CD14-positive monocyte (primary cell): ENCODE data around the gene TOMM6. TPM values are rescaled to one million over a fixed set of nuclear protein-coding genes. Genes with fewer than 3 reads are reported as not detected.

ENCODE experiments used
- DNase-seq, 3 donors: peaks; one replicate each; pipeline ENCODE4 v3.0.0-alpha.2; 2011 to 2022
- H2AFZ ChIP-seq: 2 replicates; pipeline ENCODE4 v1.6.0; 2012; ENCODE audit warnings: mild to moderate bottlenecking, low read depth, low read length, inconsistent platforms; ENCODE audit not compliant: insufficient read depth, poor library complexity, severe bottlenecking
- H3K27ac ChIP-seq, 2 donors: 1 replicate in 1 of 2; 2 replicates in 1 of 2; pipeline ENCODE4 v1.5.1; 2012 to 2013; ENCODE audit warnings: low read length in 2 of 2, control low read depth in 1 of 2, inconsistent platforms in 1 of 2, low read depth in 1 of 2, mild to moderate bottlenecking in 1 of 2
- H3K27me3 ChIP-seq, 2 donors: one replicate each; pipeline versions ENCODE4 v1.6.0 to v1.6.1; 2011 to 2013; ENCODE audit warnings: low read length in 2 of 2; ENCODE audit not compliant: control insufficient read depth in 2 of 2, insufficient read depth in 2 of 2
- H3K36me3 ChIP-seq, 2 donors: replicated peaks in 1 of 2; 1 replicate in 1 of 2; 2 replicates in 1 of 2; pipeline versions ENCODE4 v1.5.1 to v1.6.1; 2012 to 2013; ENCODE audit warnings: low read length in 2 of 2, control low read depth in 1 of 2, inconsistent platforms in 1 of 2, mild to moderate bottlenecking in 1 of 2; ENCODE audit not compliant: insufficient read depth in 2 of 2, control insufficient read depth in 1 of 2
- H3K4me1 ChIP-seq, 2 donors: 1 replicate in 1 of 2; 2 replicates in 1 of 2; pipeline versions ENCODE4 v1.5.1 to v1.6.1; 2012 to 2013; ENCODE audit warnings: low read length in 2 of 2, control low read depth in 1 of 2, inconsistent platforms in 1 of 2, mild to moderate bottlenecking in 1 of 2, moderate library complexity in 1 of 2; ENCODE audit not compliant: insufficient read depth in 2 of 2, control insufficient read depth in 1 of 2
- H3K4me2 ChIP-seq: replicated peaks from 2 replicates; pipeline ENCODE3; 2012; ENCODE audit warnings: low read length, moderate library complexity, mild to moderate bottlenecking; ENCODE audit not compliant: poor library complexity, severe bottlenecking; ENCODE audit errors: extremely low read depth
- H3K4me3 ChIP-seq, 3 experiments: fragments of 200-600 bp in 1 of 3; sonication (generic) in 1 of 3; replicated peaks in 1 of 3; 1 replicate in 2 of 3; 2 replicates in 1 of 3; pipeline ENCODE4 v1.5.1; 2011 to 2013; ENCODE audit warnings: low read length in 3 of 3, mild to moderate bottlenecking in 3 of 3, control low read depth in 2 of 3, low read depth in 2 of 3, inconsistent platforms in 1 of 3, moderate library complexity in 1 of 3
- H3K79me2 ChIP-seq: 2 replicates; pipeline ENCODE4 v1.6.0; 2012; ENCODE audit warnings: mild to moderate bottlenecking, control low read depth, inconsistent platforms, low read length, moderate library complexity; ENCODE audit not compliant: insufficient read depth
- H3K9ac ChIP-seq: 2 replicates; pipeline ENCODE4 v1.6.0; 2017; ENCODE audit warnings: low read length, mild to moderate bottlenecking; ENCODE audit not compliant: insufficient read depth, poor library complexity, severe bottlenecking
- H3K9me3 ChIP-seq, 2 donors: replicated peaks in 1 of 2; 1 replicate in 1 of 2; 2 replicates in 1 of 2; pipeline versions ENCODE4 v1.5.1 to v1.6.1; 2012 to 2013; ENCODE audit warnings: low read length in 2 of 2, control low read depth in 1 of 2; ENCODE audit not compliant: control insufficient read depth in 1 of 2, insufficient read depth in 1 of 2
- H4K20me1 ChIP-seq: 2 replicates; pipeline ENCODE4 v1.6.0; 2012; ENCODE audit warnings: mild to moderate bottlenecking, low read length, control low read depth, moderate library complexity; ENCODE audit not compliant: insufficient read depth
- H3K27ac Mint-ChIP-seq, 7 donors: one replicate each; pipeline ENCODE4 v1.8.0; 2020; ENCODE audit warnings: mild to moderate bottlenecking in 7 of 7, mixed read lengths in 7 of 7, moderate library complexity in 6 of 7, inconsistent platforms in 2 of 7
- H3K27me3 Mint-ChIP-seq, 3 donors: one replicate each; pipeline ENCODE4 v1.8.0; 2021 to 2022; ENCODE audit warnings: low read depth in 3 of 3, mild to moderate bottlenecking in 3 of 3, mixed read lengths in 3 of 3, moderate library complexity in 3 of 3, inconsistent platforms in 1 of 3
- H3K36me3 Mint-ChIP-seq, 2 donors: one replicate each; pipeline ENCODE4 v1.8.0; 2020; ENCODE audit warnings: mixed read lengths in 2 of 2, inconsistent platforms in 1 of 2, mild to moderate bottlenecking in 1 of 2
- H3K4me1 Mint-ChIP-seq: one replicate; pipeline ENCODE4 v1.8.0; 2020; ENCODE audit warnings: mild to moderate bottlenecking, mixed read lengths
- H3K4me3 Mint-ChIP-seq, 2 donors: one replicate each; pipeline ENCODE4 v1.8.0; 2020; ENCODE audit warnings: mild to moderate bottlenecking in 2 of 2, mixed read lengths in 2 of 2, moderate library complexity in 1 of 2
- H3K9me3 Mint-ChIP-seq, 7 donors: one replicate each; pipeline ENCODE4 v1.8.0; 2020 to 2022; ENCODE audit warnings: mixed read lengths in 7 of 7, mild to moderate bottlenecking in 6 of 7, moderate library complexity in 6 of 7, inconsistent platforms in 2 of 7
- CTCF ChIP-seq: fragments of 200-600 bp; IDR thresholded peaks from one replicate; pipeline ENCODE4 v1.8.0; 2022; ENCODE audit warnings: antibody characterized with exemption, mild to moderate bottlenecking
- WGBS: methylation state at CpG from one replicate; pipeline ENCODE4 v1.1.5; 2013; ENCODE audit warnings: missing lambda C conversion rate; ENCODE audit not compliant: insufficient coverage; 5-methylcytosine and 5-hydroxymethylcytosine counted together
- intact Hi-C, 2 donors: fragments of 100-400 bp; cut with micrococcal nuclease; formaldehyde crosslinking; loops; one replicate each; pipeline versions ENCODE4 v1.15.0 to v1.15.1; 2023
- polyA plus RNA-seq, 3 donors: library from polyadenylated mRNA; depleted of rRNA in 1 of 3; unstranded in 2 of 3; stranded (reverse) in 1 of 3; fragments of 300-500 nt in 2 of 3; fragments of >200 nt in 1 of 3; fragmentation: Illumina TruSeq in 2 of 3; gene quantifications; 1 replicate in 2 of 3; 2 replicates in 1 of 3; pipeline ENCODE4 v1.2.3, GENCODE V29; 2012 to 2021

TOMM6 gene
- polyA plus RNA-seq, 3 donors: 271 to 382 (median 343) TPM

- Mint-ChIP-seq H3K27me3 (peaks cover 3 to 12% (median 7%) of the 10 kb centered on the region in 3 donors), H3K9me3 (no peaks in the 10 kb centered on the region), H3K36me3 (peaks cover 16 to 19% of the 10 kb centered on the region in 2 donors), H3K27ac (peak overlapping the region in 2 of 7 donors; percentile 16 to 78), H3K4me3 (peak overlapping the region; percentile 88 to 94), H3K4me1 (peaks cover 43% of the 10 kb centered on the region)
- Histone ChIP-seq H3K4me2 (peak overlapping the region; percentile 95), H3K27ac (no peak overlapping the region), H3K79me2 (peaks cover 23% of the 10 kb centered on the region), H3K36me3 (peaks cover 19 to 20% of the 10 kb centered on the region in 2 donors), H3K4me1 (peaks cover 39 to 70% of the 10 kb centered on the region in 2 donors), H3K27me3 (peaks cover 0 to 2% of the 10 kb centered on the region in 2 donors), H3K9me3 (no peaks in the 10 kb centered on the region), H4K20me1 (peaks cover 18% of the 10 kb centered on the region), H3K4me3 (peak overlapping the region; percentile 21 to 99 (median 83)), H3K9ac (peak overlapping the region; percentile 80), H2AFZ (peak overlapping the region; percentile 75)
- DNase-seq: no peak
- 32% methylated on average over 23 of the region's 29 CpGs for WGBS
- no peak for TF ChIP-seq CTCF
- intact Hi-C loops: loop anchor here (2.0 to 10.0 kb wide), 8 partner anchors 51 to 429 kb away; partner anchors contain the start of genes BYSL (in 2 of the 2), MED20 (in 2 of the 2), TAF8 (in 2 of the 2) and USP49 (in 2 of the 2)
These were observed 1.6 kb upstream of the TOMM6 start for GRCh38 chr6:41785689-41786450.

GRCh38 chr6:41786451-41787218 is 859 bp upstream of the TOMM6 start:
- Histone ChIP-seq H3K79me2 (peaks cover 23% of the 10 kb centered on the region), H3K4me3 (peak overlapping the region; percentile 78 to 99 (median 83)), H2AFZ (peak overlapping the region; percentile 75), H3K9me3 (no peaks in the 10 kb centered on the region), H3K36me3 (peaks cover 21 to 27% of the 10 kb centered on the region in 2 donors), H4K20me1 (peaks cover 21% of the 10 kb centered on the region), H3K27me3 (no peaks in the 10 kb centered on the region), H3K4me2 (peak overlapping the region; percentile 95), H3K4me1 (peaks cover 31 to 62% of the 10 kb centered on the region in 2 donors), H3K27ac (peak overlapping the region; percentile 82 to 86), H3K9ac (peak overlapping the region; percentile 80)
- peak; percentile 64 to 79 (median 68) for DNase-seq
- Mint-ChIP-seq H3K9me3 (no peaks in the 10 kb centered on the region), H3K4me1 (peaks cover 35% of the 10 kb centered on the region), H3K27me3 (peaks cover 0 to 7% (median 4%) of the 10 kb centered on the region in 3 donors), H3K4me3 (peak overlapping the region; percentile 88 to 94), H3K36me3 (peaks cover 21 to 24% of the 10 kb centered on the region in 2 donors), H3K27ac (peak overlapping the region; percentile 93 to 97 (median 95))
- intact Hi-C loops: loop anchor here (2.0 to 10.0 kb wide), 8 partner anchors 52 to 428 kb away; partner anchors contain the start of genes BYSL (in 2 of the 2), MED20 (in 2 of the 2), TAF8 (in 2 of the 2) and USP49 (in 2 of the 2)
- under 1% methylated on average over 54 of the region's 58 CpGs for WGBS
- peak; percentile 83 for TF ChIP-seq CTCF
